NCI-H128 (cell line): Measurements from ENCODE around the gene SUN2.
"Not testable (repeated sequence)": the region's sequence is repeated elsewhere in the genome, so short reads cannot be mapped to it uniquely, and the experiment has no call there.

Experiments used
- DNase-seq: peaks from one replicate; lab custom pipeline; 2025; ENCODE audit not compliant: unreplicated experiment; lab: John Stamatoyannopoulos, UW

SUN2 gene

GRCh38 chr22:38755911-38756532 lies at the start of gene SUN2:
TSS of gene SUN2 (minus strand) at chr22:38755998. CDS start at chr22:38752628, 3,370 bp downstream.
- peak; percentile 63 for DNase-seq

GRCh38 chr22:38805041-38805593 lies 49.3 kb upstream of the SUN2 start:
- not testable (repeated sequence) for DNase-seq

GRCh38 chr22:38802671-38803121 lies 46.9 kb upstream of the SUN2 start:
- DNase-seq, result no peak

GRCh38 chr22:38799265-38800002 lies 43.6 kb upstream of the SUN2 start:
- no peak for DNase-seq

GRCh38 chr22:38798496-38798895 lies 42.7 kb upstream of the SUN2 start:
- no peak for DNase-seq

GRCh38 chr22:38796262-38796957 lies 40.6 kb upstream of the SUN2 start:
- no peak for DNase-seq

- DNase-seq, result no peak
These were observed 39.8 kb upstream of the SUN2 start for GRCh38 chr22:38795569-38795968.

- peak; percentile 83 for DNase-seq
These were observed 38.1 kb upstream of the SUN2 start, which contains the start of gene DNAL4 for GRCh38 chr22:38793721-38794466. TSS of gene DNAL4 (minus strand) at chr22:38794143. CDS start at chr22:38782731, 11,412 bp downstream.

GRCh38 chr22:38793317-38793716 lies 37.5 kb upstream of the SUN2 start:
- DNase-seq, result no peak

GRCh38 chr22:38792833-38793232 lies 37.0 kb upstream of the SUN2 start:
- no peak for DNase-seq

- DNase-seq, result no peak
These were observed 33.8 kb upstream of the SUN2 start for GRCh38 chr22:38789606-38790005.

- no peak for DNase-seq
These were observed 33.0 kb upstream of the SUN2 start for GRCh38 chr22:38788846-38789245.

GRCh38 chr22:38788021-38788816 lies 32.4 kb upstream of the SUN2 start:
- no peak for DNase-seq

GRCh38 chr22:38786631-38787030 lies 30.8 kb upstream of the SUN2 start:
- no peak for DNase-seq

- DNase-seq, result no peak
These were observed 29.1 kb upstream of the SUN2 start for GRCh38 chr22:38784856-38785255.

GRCh38 chr22:38784035-38784434 lies 28.2 kb upstream of the SUN2 start:
- DNase-seq, result no peak

GRCh38 chr22:38783095-38783615 lies 27.4 kb upstream of the SUN2 start:
- no peak for DNase-seq

GRCh38 chr22:38782402-38783094 lies 26.8 kb upstream of the SUN2 start:
- no peak for DNase-seq

- no peak for DNase-seq
These were observed 25.2 kb upstream of the SUN2 start for GRCh38 chr22:38781033-38781432.
